ENCODE measurements around the gene FSD1. TPM values are rescaled to one million over a fixed set of nuclear protein-coding genes. Genes with fewer than 3 reads are reported as not detected.

Gene FSD1
- total RNA-seq (2022; extraction: Qiagen RNA extraction) = 7.2 to 9.2 TPM (median 8.3 TPM) in 5 replicates

GRCh38 chr19:4304538-4305256 lies at the start of gene FSD1:
TSS of gene FSD1 (plus strand) at chr19:4304598. CDS start at chr19:4304747, 149 bp downstream.

GRCh38 chr19:4278419-4279266 lies 25.8 kb upstream of the FSD1 start, which contains the start of gene SHD:
TSS of gene SHD (plus strand) at chr19:4279266. CDS start at chr19:4280064, 798 bp downstream.

GRCh38 chr19:4302243-4302640 lies 2.2 kb upstream of the FSD1 start, which contains the start of gene TMIGD2:
TSS of gene TMIGD2 (minus strand) at chr19:4302389. CDS start at chr19:4302385, 4 bp downstream.

GRCh38 chr19:4338441-4339355 lies 34.3 kb downstream of the FSD1 start, which contains the start of gene STAP2:
TSS of gene STAP2 (minus strand) at chr19:4338827. CDS start at chr19:4338753, 74 bp downstream.

GRCh38 chr19:4343370-4344307 lies 39.2 kb downstream of the FSD1 start, which contains the start of gene MPND:
TSS of gene MPND (plus strand) at chr19:4343562. CDS start at chr19:4343594, 32 bp downstream.

Other genes starting within 250 kb of the FSD1 start
- gene ZBTB7A, start 237.7 kb upstream of the FSD1 start, total RNA-seq (2022; extraction: Qiagen RNA extraction) = 12.4 to 22.0 TPM (median 18.4 TPM) in 5 replicates
- gene MAP2K2, start 180.5 kb upstream of the FSD1 start, total RNA-seq (2022; extraction: Qiagen RNA extraction) = 109 to 160 TPM (median 150 TPM) in 5 replicates
- 0.05 to 0.20 TPM (median 0.11 TPM) in 5 replicates for gene CREB3L3, start 151.0 kb upstream of the FSD1 start, total RNA-seq (2022; extraction: Qiagen RNA extraction)
- 26.9 to 36.6 TPM (median 32.7 TPM) in 5 replicates for gene SIRT6, start 122.0 kb upstream of the FSD1 start, total RNA-seq (2022; extraction: Qiagen RNA extraction)
- gene ANKRD24, start 121.9 kb upstream of the FSD1 start, total RNA-seq (2022; extraction: Qiagen RNA extraction) = 0.17 to 0.26 TPM (median 0.21 TPM) in 5 replicates
- 2.8 to 5.2 TPM (median 3.2 TPM) in 5 replicates for gene EBI3, start 75.1 kb upstream of the FSD1 start, total RNA-seq (2022; extraction: Qiagen RNA extraction)
- gene YJU2, start 57.5 kb upstream of the FSD1 start, total RNA-seq (2022; extraction: Qiagen RNA extraction) = 19.9 to 21.8 TPM (median 20.5 TPM) in 5 replicates
- 0.13 to 0.19 TPM in 2 of 5 replicates, not detected in the others for gene SHD, start 25.3 kb upstream of the FSD1 start, total RNA-seq (2022; extraction: Qiagen RNA extraction)
- not detected in 5 replicates for gene TMIGD2, start 2.2 kb upstream of the FSD1 start, total RNA-seq (2022; extraction: Qiagen RNA extraction)
- gene STAP2, start 34.2 kb downstream of the FSD1 start, total RNA-seq (2022; extraction: Qiagen RNA extraction) = 0.17 TPM in 1 of 5 replicates, not detected in the others
- gene MPND, start 39.0 kb downstream of the FSD1 start, total RNA-seq (2022; extraction: Qiagen RNA extraction) = 5.6 to 12.3 TPM (median 11.6 TPM) in 5 replicates
- 44.8 to 63.5 TPM (median 59.7 TPM) in 5 replicates for gene SH3GL1, start 95.9 kb downstream of the FSD1 start, total RNA-seq (2022; extraction: Qiagen RNA extraction)
- gene CHAF1A, start 98.0 kb downstream of the FSD1 start, total RNA-seq (2022; extraction: Qiagen RNA extraction) = 20.7 to 25.0 TPM (median 24.0 TPM) in 5 replicates
- 34.8 to 65.2 TPM (median 58.0 TPM) in 5 replicates for gene UBXN6, start 153.2 kb downstream of the FSD1 start, total RNA-seq (2022; extraction: Qiagen RNA extraction)
- 22.8 to 30.9 TPM (median 28.5 TPM) in 5 replicates for gene HDGFL2, start 167.7 kb downstream of the FSD1 start, total RNA-seq (2022; extraction: Qiagen RNA extraction)
- gene PLIN4, start 213.9 kb downstream of the FSD1 start, total RNA-seq (2022; extraction: Qiagen RNA extraction) = 0.12 to 0.32 TPM (median 0.25 TPM) in 5 replicates
- gene PLIN5, start 230.6 kb downstream of the FSD1 start, total RNA-seq (2022; extraction: Qiagen RNA extraction) = 0.10 to 0.34 TPM (median 0.26 TPM) in 3 of 5 replicates, not detected in the others
- gene LRG1, start 235.4 kb downstream of the FSD1 start, total RNA-seq (2022; extraction: Qiagen RNA extraction) = 0.07 to 0.25 TPM (median 0.09 TPM) in 4 of 5 replicates, not detected in the other

Measured in A549 treated with CORT108297 at 1 μM for 4 hours (cell line).